B cell (primary cell): ENCODE results near the gene TMEM131L. TPM values are rescaled to one million over a fixed set of nuclear protein-coding genes. Genes with fewer than 3 reads are reported as not detected.

Source experiments
- ATAC-seq: fragments of 200-7000 bp; cut with Tn5 transposase; one replicate; pipeline ENCODE4 v1.10.0; 2021; ENCODE audit warnings: low read depth, mild to moderate bottlenecking, moderate number of reproducible peaks, moderate library complexity
- CTCF ChIA-PET: fragments of 350-600 bp; sonication (Branson Sonifier 250); formaldehyde crosslinking; loops from one replicate; lab custom pipeline; 2021; ENCODE audit warnings: antibody characterized with exemption, inconsistent platforms; lab: Charles Lee
- POLR2A ChIA-PET: fragments of 350-600 bp; sonication (Branson Sonifier 250); formaldehyde crosslinking; loops from one replicate; lab custom pipeline; 2021; ENCODE audit warnings: antibody characterized with exemption; lab: Charles Lee
- DNase-seq: peaks from one replicate; pipeline ENCODE4 v3.0.0; 2013
- H2AFZ ChIP-seq: 2 replicates; pipeline ENCODE4 v1.6.1; 2012; ENCODE audit warnings: mild to moderate bottlenecking, low read depth, low read length; ENCODE audit not compliant: insufficient read depth, poor library complexity, severe bottlenecking
- H3K27ac ChIP-seq, 2 donors: 1 replicate in 1 of 2; 2 replicates in 1 of 2; pipeline ENCODE4 v1.5.1; 2012 to 2013; ENCODE audit warnings: low read length in 2 of 2, mild to moderate bottlenecking in 2 of 2, moderate library complexity in 1 of 2
- H3K27me3 ChIP-seq, 4 experiments: fragments of 200-600 bp in 1 of 4; sonication (generic) in 1 of 4; replicated peaks in 1 of 4; 1 replicate in 2 of 4; 2 replicates in 2 of 4; pipeline versions ENCODE4 v1.6.1 to v1.7.0; 2013 to 2016; ENCODE audit warnings: low read length in 3 of 4, mild to moderate bottlenecking in 2 of 4, mixed read lengths in 1 of 4, moderate library complexity in 1 of 4; ENCODE audit not compliant: insufficient read depth in 4 of 4, control insufficient read depth in 3 of 4; ENCODE audit errors: control extremely low read depth in 1 of 4
- H3K36me3 ChIP-seq, 2 experiments: replicated peaks in 1 of 2; 1 replicate in 1 of 2; 2 replicates in 1 of 2; pipeline versions ENCODE4 v1.6.1 to v1.7.1; 2013; ENCODE audit warnings: low read length in 1 of 2; ENCODE audit not compliant: insufficient read depth in 2 of 2, control insufficient read depth in 1 of 2; ENCODE audit errors: control extremely low read depth in 1 of 2, extremely low read depth in 1 of 2
- H3K4me1 ChIP-seq, 2 donors: fragments of 200-600 bp in 1 of 2; sonication (generic) in 1 of 2; 1 replicate in 1 of 2; 2 replicates in 1 of 2; pipeline versions ENCODE4 v1.5.1 to v1.6.1; 2013 to 2017; ENCODE audit warnings: low read length in 2 of 2; ENCODE audit not compliant: control insufficient read depth in 2 of 2, insufficient read depth in 2 of 2
- H3K4me2 ChIP-seq: replicated peaks from 2 replicates; pipeline ENCODE3; 2012; ENCODE audit warnings: mild to moderate bottlenecking, low read depth, low read length; ENCODE audit not compliant: poor library complexity, severe bottlenecking
- H3K4me3 ChIP-seq, 5 experiments: fragments of 200-600 bp in 1 of 5; sonication (generic) in 1 of 5; 1 replicate in 3 of 5; 2 replicates in 2 of 5; pipeline versions ENCODE4 v1.5.1 to v1.7.0; 2011 to 2016; ENCODE audit warnings: low read length in 4 of 5, mild to moderate bottlenecking in 4 of 5, low read depth in 2 of 5, control low read depth in 1 of 5, moderate library complexity in 1 of 5; ENCODE audit not compliant: insufficient read depth in 1 of 5; ENCODE audit errors: control extremely low read depth in 1 of 5, extremely low read depth in 1 of 5
- H3K79me2 ChIP-seq: fragments of 200-600 bp; sonication (generic); one replicate; pipeline ENCODE4 v1.6.0; 2016; ENCODE audit warnings: low read length; ENCODE audit not compliant: control insufficient read depth, insufficient read depth
- H3K9ac ChIP-seq: fragments of 200-600 bp; sonication (generic); 2 replicates; pipeline ENCODE4 v1.6.1; 2017; ENCODE audit warnings: mild to moderate bottlenecking, low read length, moderate library complexity
- H3K9me3 ChIP-seq, 3 donors: one replicate each; pipeline versions ENCODE4 v1.6.1 to v1.7.1; 2013; ENCODE audit warnings: low read length in 2 of 3; ENCODE audit not compliant: control insufficient read depth in 2 of 3, insufficient read depth in 1 of 3; ENCODE audit errors: control extremely low read depth in 1 of 3
- H4K20me1 ChIP-seq: 2 replicates; pipeline ENCODE4 v1.6.0; 2012; ENCODE audit warnings: mild to moderate bottlenecking, low read length; ENCODE audit not compliant: insufficient read depth, control insufficient read depth, poor library complexity, severe bottlenecking
- H3K27ac Mint-ChIP-seq: one replicate; pipeline ENCODE4 v1.8.0; 2021; ENCODE audit warnings: mixed read lengths
- H3K27me3 Mint-ChIP-seq: one replicate; pipeline ENCODE4 v1.8.0; 2021; ENCODE audit warnings: mixed read lengths
- H3K4me1 Mint-ChIP-seq: one replicate; pipeline ENCODE4 v1.8.0; 2021; ENCODE audit warnings: mixed read lengths
- H3K4me3 Mint-ChIP-seq: one replicate; pipeline ENCODE4 v1.8.0; 2021; ENCODE audit warnings: mixed read lengths
- H3K9me3 Mint-ChIP-seq: one replicate; pipeline ENCODE4 v1.8.0; 2022; ENCODE audit warnings: mixed read lengths; ENCODE audit not compliant: insufficient read depth
- EZH2 ChIP-seq: IDR thresholded peaks from 2 replicates; pipeline ENCODE4 v1.6.1; 2012; ENCODE audit warnings: borderline replicate concordance, low read depth, mild to moderate bottlenecking, moderate library complexity, low read length; ENCODE audit not compliant: insufficient read depth, poor library complexity, severe bottlenecking
- WGBS: methylation state at CpG from one replicate; pipeline ENCODE4 v1.1.5; 2013; ENCODE audit warnings: missing lambda C conversion rate; ENCODE audit not compliant: insufficient coverage; 5-methylcytosine and 5-hydroxymethylcytosine counted together
- intact Hi-C: fragments of 100-400 bp; cut with micrococcal nuclease; formaldehyde crosslinking; loops from one replicate; pipeline ENCODE4 v1.10.0; 2022
- polyA plus RNA-seq: library from polyadenylated mRNA; depleted of rRNA; stranded (reverse); fragments of >200 nt; gene quantifications from 2 replicates; pipeline ENCODE4 v1.2.3, GENCODE V29; 2012
- total RNA-seq, 2 donors: library from RNA; stranded (reverse); fragments of 120-200 nt in 1 of 2; gene quantifications; 1 replicate in 1 of 2; 2 replicates in 1 of 2; pipeline versions ENCODE4 v1.2.3 to v1.2.4, GENCODE V29; 2013 to 2022
- TF ChIP-seq, protein P1 (sequence below): fragments of 200-600 bp; IDR thresholded peaks from one replicate; pipeline ENCODE4 v1.8.0; 2022; ENCODE audit warnings: antibody characterized with exemption, mild to moderate bottlenecking

The TMEM131L gene
- total and polyA plus RNA-seq, 2 donors (not counting 1 experiment from before 2014, with no cell fraction given) = 56.4 to 120 TPM

DNA sequence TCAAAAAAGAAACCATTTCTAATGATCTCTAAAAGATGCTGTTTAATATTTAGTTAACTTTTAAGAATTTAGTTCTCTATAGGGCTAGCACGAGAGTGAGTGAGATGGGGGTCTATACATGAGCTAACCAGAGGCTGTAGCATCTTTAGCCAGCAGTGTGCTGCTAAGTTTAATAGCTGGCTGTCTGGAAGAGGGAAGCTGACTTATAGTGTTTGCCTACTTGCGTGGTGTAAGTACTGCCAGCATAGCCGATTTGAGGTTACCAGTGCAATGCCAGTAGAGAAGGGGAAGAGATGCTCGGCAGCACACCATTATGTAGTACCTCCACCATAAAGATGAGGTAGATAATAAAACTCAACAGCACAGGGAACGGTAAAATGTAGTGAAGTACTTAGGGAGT, 47.1 kb upstream of the TMEM131L start:
- CTCF ChIA-PET = interaction anchor here (0.6 to 3.4 kb wide), 3 partner anchors 14 to 155 kb away, joined by 4 to 10 read pairs (median 5); no protein-coding TSS in a partner anchor
- Mint-ChIP-seq H3K27ac (peak overlapping the region; percentile 41), H3K27me3 (no peaks in the 10 kb centered on the region), H3K4me1 (peaks cover 20% of the 10 kb centered on the region), H3K4me3 (peak overlapping the region; percentile 10), H3K9me3 (no peaks in the 10 kb centered on the region)
- Histone ChIP-seq H3K4me1 (peaks cover 10 to 13% of the 10 kb centered on the region in 2 donors), H3K27me3 (no peaks in the 10 kb centered on the region), H3K4me2 (peak overlapping the region; percentile 34), H3K4me3 (peak overlapping the region in 1 of 5 experiments; percentile 8), H3K27ac (peak overlapping the region; percentile 0 to 70), H3K36me3 (no peaks in the 10 kb centered on the region), H2AFZ (peak overlapping the region; percentile 43), H3K9me3 (no peaks in the 10 kb centered on the region), H4K20me1 (no peaks in the 10 kb centered on the region), H3K9ac (no peak overlapping the region), H3K79me2 (peaks cover 11% of the 10 kb centered on the region)
- ATAC-seq (peak; percentile 21), DNase-seq (no peak)
- intact Hi-C loops = no loop called here
- no peak for TF ChIP-seq EZH2
- TF ChIP-seq, protein P1, sequence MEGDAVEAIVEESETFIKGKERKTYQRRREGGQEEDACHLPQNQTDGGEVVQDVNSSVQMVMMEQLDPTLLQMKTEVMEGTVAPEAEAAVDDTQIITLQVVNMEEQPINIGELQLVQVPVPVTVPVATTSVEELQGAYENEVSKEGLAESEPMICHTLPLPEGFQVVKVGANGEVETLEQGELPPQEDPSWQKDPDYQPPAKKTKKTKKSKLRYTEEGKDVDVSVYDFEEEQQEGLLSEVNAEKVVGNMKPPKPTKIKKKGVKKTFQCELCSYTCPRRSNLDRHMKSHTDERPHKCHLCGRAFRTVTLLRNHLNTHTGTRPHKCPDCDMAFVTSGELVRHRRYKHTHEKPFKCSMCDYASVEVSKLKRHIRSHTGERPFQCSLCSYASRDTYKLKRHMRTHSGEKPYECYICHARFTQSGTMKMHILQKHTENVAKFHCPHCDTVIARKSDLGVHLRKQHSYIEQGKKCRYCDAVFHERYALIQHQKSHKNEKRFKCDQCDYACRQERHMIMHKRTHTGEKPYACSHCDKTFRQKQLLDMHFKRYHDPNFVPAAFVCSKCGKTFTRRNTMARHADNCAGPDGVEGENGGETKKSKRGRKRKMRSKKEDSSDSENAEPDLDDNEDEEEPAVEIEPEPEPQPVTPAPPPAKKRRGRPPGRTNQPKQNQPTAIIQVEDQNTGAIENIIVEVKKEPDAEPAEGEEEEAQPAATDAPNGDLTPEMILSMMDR = no peak
- POLR2A ChIA-PET = no interaction called here
- no CpG with 5 or more reads among the region's 5 CpGs for WGBS

DNA sequence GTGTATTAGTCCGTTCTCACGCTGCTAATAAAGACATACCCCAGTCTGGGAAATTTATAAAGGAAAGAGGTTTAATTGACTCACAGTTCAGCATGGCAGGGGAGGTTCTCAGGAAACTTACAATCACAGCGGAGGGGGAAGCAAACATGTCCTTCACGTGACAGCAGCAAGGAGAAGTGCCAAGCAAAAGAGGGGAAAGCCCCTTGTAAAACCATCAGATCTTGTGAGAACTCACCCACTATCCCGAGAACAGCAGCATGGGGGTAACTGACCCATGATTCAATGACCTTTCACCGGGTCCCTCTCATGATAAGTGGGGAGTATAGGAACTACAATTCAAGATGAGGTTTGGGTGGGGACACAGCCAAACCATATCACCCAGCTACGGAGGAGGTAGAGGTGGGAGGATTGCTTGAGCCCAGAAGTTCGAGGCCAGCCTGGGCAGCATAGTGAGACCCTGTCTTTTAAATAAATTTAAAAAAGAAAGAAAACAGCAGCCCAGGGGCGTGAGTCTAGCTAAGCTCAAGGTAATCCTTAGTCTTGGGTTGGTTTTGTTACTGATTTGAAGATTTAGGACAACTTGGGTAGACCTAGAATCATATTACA, 46.4 kb upstream of the TMEM131L start:
- peak overlapping the region; percentile 41 for H3K27ac Mint-ChIP-seq
- no peaks in the 10 kb centered on the region for H3K36me3 ChIP-seq
- H3K4me1 ChIP-seq = peaks cover 10 to 13% of the 10 kb centered on the region in 2 donors
- peak; percentile 41 for ATAC-seq
- intact Hi-C loops = no loop called here
- no CpG with 5 or more reads among the region's 9 CpGs for WGBS
- TF ChIP-seq, protein P1 = no peak
- TF ChIP-seq EZH2 = no peak
- no peak overlapping the region for H3K9ac ChIP-seq
- H3K9me3 Mint-ChIP-seq = no peaks in the 10 kb centered on the region
- DNase-seq = peak; percentile 67
- peak overlapping the region in 1 of 5 experiments; percentile 8 for H3K4me3 ChIP-seq
- H2AFZ ChIP-seq = peak overlapping the region; percentile 43
- H3K4me1 Mint-ChIP-seq = peaks cover 22% of the 10 kb centered on the region
- ChIA-PET CTCF (interaction anchor here (0.6 to 3.4 kb wide), 3 partner anchors 13 to 154 kb away, joined by 5 to 10 read pairs (median 5); no protein-coding TSS in a partner anchor), POLR2A (no interaction called here)
- H3K4me3 Mint-ChIP-seq = peak overlapping the region; percentile 14
- no peaks in the 10 kb centered on the region for H4K20me1 ChIP-seq
- no peaks in the 10 kb centered on the region for H3K27me3 Mint-ChIP-seq
- H3K27ac ChIP-seq = peak overlapping the region; percentile 30 to 70
- peak overlapping the region; percentile 34 for H3K4me2 ChIP-seq
- no peaks in the 10 kb centered on the region for H3K9me3 ChIP-seq
- H3K79me2 ChIP-seq = peaks cover 11% of the 10 kb centered on the region
- H3K27me3 ChIP-seq = no peaks in the 10 kb centered on the region
